Fibroblast of peridontal ligament (primary cell): ENCODE data around the gene OPCML.

ENCODE experiments used
- DNase-seq: peaks from one replicate; pipeline ENCODE4 v3.0.0-alpha.2; 2010; ENCODE audit errors: extremely low read depth

Gene OPCML

GRCh38 chr11:132982772-132983640 lies 549.3 kb downstream of the OPCML start:
- no peak for DNase-seq

- DNase-seq, result no peak
These were observed 551.0 kb downstream of the OPCML start for GRCh38 chr11:132981131-132981956.

GRCh38 chr11:132980670-132981069 lies 551.6 kb downstream of the OPCML start:
- DNase-seq, result no peak

- no peak for DNase-seq
These were observed 554.6 kb downstream of the OPCML start for GRCh38 chr11:132977746-132978145.

GRCh38 chr11:132977241-132977640 lies 555.1 kb downstream of the OPCML start:
- DNase-seq, result no peak

GRCh38 chr11:132976115-132976514 lies 556.2 kb downstream of the OPCML start:
- no peak for DNase-seq

GRCh38 chr11:132973686-132974085 lies 558.6 kb downstream of the OPCML start:
- DNase-seq, result no peak

GRCh38 chr11:132972565-132972964 lies 559.7 kb downstream of the OPCML start:
- DNase-seq, result no peak

- DNase-seq, result no peak
These were observed 561.0 kb downstream of the OPCML start for GRCh38 chr11:132971351-132971750.

GRCh38 chr11:132969892-132970291 lies 562.4 kb downstream of the OPCML start:
- DNase-seq, result no peak

- DNase-seq, result peak; percentile 68
These were observed 570.3 kb downstream of the OPCML start for GRCh38 chr11:132962041-132962440.

GRCh38 chr11:132961453-132961852 lies 570.8 kb downstream of the OPCML start:
- DNase-seq, result no peak

GRCh38 chr11:132960273-132961078 lies 571.8 kb downstream of the OPCML start:
- no peak for DNase-seq

GRCh38 chr11:132959693-132960092 lies 572.6 kb downstream of the OPCML start:
- no peak for DNase-seq

- no peak for DNase-seq
These were observed 574.4 kb downstream of the OPCML start for GRCh38 chr11:132957881-132958280.

GRCh38 chr11:132948252-132948651 lies 584.0 kb downstream of the OPCML start:
- DNase-seq, result no peak

- no peak for DNase-seq
These were observed 587.7 kb downstream of the OPCML start for GRCh38 chr11:132944569-132944944.

GRCh38 chr11:132943706-132944568 lies 588.4 kb downstream of the OPCML start:
- no peak for DNase-seq

- peak; percentile 4 for DNase-seq
These were observed 589.0 kb downstream of the OPCML start for GRCh38 chr11:132943357-132943705.

- DNase-seq, result no peak
These were observed 589.5 kb downstream of the OPCML start for GRCh38 chr11:132942611-132943356.
